ENCODE data around the gene GLIPR2. TPM values are rescaled to one million over a fixed set of nuclear protein-coding genes. Genes with fewer than 3 reads are reported as not detected.

GLIPR2 gene
- total RNA-seq, 1 donor from 2014 or later: 57.9 TPM

GRCh38 chr9:36192196-36192595 is 55.7 kb downstream of the GLIPR2 start:
- DNase-seq (ENCODE audit: low read depth in 2 of 2): peak in 1 of 2 donors; percentile 20

- no peak for DNase-seq (ENCODE audit: low read depth in 2 of 2)
Observed at GRCh38 chr9:36193023-36193422, 56.5 kb downstream of the GLIPR2 start.

DNA sequence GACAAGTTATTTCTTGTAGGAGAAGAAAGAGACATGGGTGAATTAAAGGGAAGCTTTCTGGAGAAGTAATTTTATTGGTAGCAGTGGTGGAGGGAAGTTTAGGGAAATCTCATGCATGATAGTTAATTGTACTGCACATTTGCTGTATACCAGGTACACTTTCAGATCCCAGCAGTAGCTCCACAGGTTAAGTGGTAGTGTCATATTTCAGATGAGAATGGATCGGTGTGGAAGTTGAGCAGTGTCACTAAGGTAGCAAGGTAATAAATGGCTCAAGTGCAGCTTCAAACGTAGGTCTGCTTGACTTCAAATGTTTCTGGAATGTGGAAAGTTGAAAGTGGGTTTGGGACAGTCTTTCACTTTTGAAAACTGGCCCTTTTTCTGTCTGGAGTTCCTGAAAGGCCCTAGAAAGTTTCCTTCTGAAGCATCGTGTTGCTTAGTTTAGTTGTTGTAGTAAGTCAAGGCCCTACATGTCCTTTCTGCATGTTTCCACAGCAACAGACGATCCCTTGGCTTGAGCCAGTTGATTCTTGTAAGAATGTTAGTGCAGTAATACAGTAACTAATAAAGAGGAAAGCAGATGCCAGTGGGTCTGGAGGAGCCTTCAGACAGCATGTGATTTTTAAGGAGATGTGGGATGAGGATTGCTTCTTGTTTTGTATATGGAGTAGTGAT is 57.9 kb downstream of the GLIPR2 start:
- DNase-seq (ENCODE audit: low read depth in 2 of 2): no peak

DNA sequence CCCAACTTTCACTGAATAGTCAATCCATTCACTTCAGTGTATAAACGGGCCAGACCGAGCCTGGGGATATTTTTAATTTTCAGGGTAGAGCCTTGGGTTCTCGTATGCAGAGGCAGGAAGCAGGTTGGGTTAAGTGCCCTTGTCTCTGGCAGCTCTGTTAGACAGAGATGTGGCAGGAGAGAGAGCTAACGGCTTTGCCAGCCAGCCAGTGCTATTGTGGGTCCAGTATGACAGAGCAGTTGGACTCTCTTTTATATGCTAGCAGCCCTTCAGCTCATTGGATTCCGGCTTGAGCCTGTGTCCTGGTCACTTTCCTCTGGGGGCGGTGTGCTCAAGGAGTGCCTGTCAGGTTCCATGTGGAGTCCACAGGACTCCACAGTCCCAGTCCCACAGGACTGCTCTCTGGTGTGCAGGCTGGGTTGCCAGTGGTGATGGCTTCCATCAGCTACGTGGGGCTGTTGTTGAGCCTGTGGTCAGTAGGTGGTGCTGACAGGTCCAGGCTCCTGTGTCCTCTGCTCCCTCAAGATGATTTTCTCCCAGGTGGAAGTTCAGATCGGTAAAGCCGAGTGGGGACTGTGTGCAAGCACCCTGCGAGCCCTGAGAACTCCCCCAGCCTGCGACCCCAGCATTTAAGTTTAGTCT is 68.5 kb downstream of the GLIPR2 start:
- DNase-seq (ENCODE audit: low read depth in 2 of 2): peak in 1 of 2 donors; percentile 37

DNA sequence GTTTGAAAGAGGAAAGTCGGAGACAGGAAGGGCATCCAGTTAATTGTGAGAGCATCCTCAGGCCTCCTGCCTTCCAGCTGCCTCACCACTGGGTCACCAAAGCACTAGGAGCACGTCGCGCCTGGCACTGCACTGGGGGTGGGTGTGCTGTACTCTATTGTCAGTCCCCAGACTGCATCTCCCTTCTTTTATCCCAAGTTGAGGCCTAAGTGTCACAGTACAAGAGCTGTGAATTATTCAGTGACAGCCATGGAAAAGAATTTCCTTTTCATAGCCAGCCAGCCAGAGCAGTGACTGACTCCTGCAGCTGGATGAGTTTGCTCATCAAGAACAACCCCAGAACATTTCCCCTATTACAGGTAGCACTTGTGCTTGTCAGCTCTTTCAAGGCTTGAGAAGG is 70.5 kb downstream of the GLIPR2 start:
- peak in 1 of 2 donors; percentile 37 for DNase-seq (ENCODE audit: low read depth in 2 of 2)

DNA sequence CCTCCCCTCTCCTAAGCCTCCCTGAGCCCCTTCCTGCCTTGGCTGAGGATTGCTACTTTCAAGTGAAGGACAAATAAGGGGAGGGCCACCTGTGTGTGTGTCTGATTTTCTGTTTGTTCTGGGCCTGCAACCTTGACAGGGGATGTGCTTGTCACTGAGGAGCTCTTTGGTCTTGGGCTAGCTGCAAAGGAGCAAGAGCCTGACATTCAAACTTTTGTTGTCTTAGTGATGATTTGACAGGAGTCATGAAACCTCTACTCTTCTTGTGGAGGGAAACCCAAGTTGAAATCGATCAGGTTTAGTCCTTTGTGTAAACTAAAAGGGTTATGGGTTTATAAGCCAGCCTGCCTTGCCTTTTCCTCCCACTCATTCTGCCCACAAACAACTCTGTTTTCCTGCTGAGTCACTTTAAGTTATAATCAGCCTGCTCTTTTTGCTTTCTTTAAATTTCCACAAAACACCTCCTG is 71.0 kb downstream of the GLIPR2 start:
- peak in 1 of 2 donors; percentile 54 for DNase-seq (ENCODE audit: low read depth in 2 of 2)

- DNase-seq (ENCODE audit: low read depth in 2 of 2): peak in 1 of 2 donors; percentile 44
Observed at GRCh38 chr9:36208521-36209253, 72.2 kb downstream of the GLIPR2 start.

DNA sequence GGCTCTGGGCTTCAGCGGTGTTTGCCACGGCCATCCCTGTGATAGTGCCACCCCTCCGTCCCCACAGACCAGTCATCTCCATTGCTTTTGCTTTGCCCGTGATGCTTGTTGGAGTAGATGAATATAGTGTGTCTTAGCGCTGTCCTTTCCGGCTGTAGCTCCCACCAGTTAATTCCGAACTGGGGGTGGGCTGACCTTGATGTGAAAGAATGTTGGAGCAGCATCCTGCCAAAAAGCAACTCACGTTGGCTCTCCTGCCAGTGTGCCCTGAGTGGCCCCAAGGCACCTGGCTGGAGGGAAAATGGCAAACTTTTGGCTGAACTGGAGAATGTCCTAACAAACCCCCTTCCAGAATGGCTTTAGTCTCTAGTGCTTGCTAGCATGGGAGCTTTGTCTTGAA is 74.2 kb downstream of the GLIPR2 start:
- DNase-seq (ENCODE audit: low read depth in 2 of 2): no peak

GRCh38 chr9:36211510-36211909 is 75.0 kb downstream of the GLIPR2 start:
- no peak for DNase-seq (ENCODE audit: low read depth in 2 of 2)

- DNase-seq (ENCODE audit: low read depth in 2 of 2): no peak
Observed at GRCh38 chr9:36213387-36213786, 76.9 kb downstream of the GLIPR2 start.

Other genes starting within 250 kb of the GLIPR2 start
- gene HRCT1, start 230.5 kb upstream of the GLIPR2 start, total RNA-seq: 2.6 and 3.3 TPM in 2 replicates
- gene SPAAR, start 227.2 kb upstream of the GLIPR2 start, total RNA-seq: 0.76 and 2.8 TPM in 2 replicates
- gene OR2S2, start 178.6 kb upstream of the GLIPR2 start, total RNA-seq: not detected in 2 replicates
- gene RECK, start 99.8 kb upstream of the GLIPR2 start, total RNA-seq: 21.7 and 32.9 TPM in 2 replicates
- gene CCIN, start 32.7 kb downstream of the GLIPR2 start, total RNA-seq: 0.13 and 0.38 TPM in 2 replicates
- 203 and 266 TPM in 2 replicates for gene CLTA, start 54.2 kb downstream of the GLIPR2 start, total RNA-seq
- 11.3 and 11.5 TPM in 2 replicates for gene GNE, start 121.7 kb downstream of the GLIPR2 start, total RNA-seq